H9 (cell line): ENCODE data around the gene LINGO3. TPM values are rescaled to one million over a fixed set of nuclear protein-coding genes. Genes with fewer than 3 reads are reported as not detected.

Source experiments
- DNase-seq: peaks from one replicate; pipeline ENCODE4 v3.0.0-alpha.2; 2017
- H2AFZ ChIP-seq: one replicate; pipeline ENCODE4 v1.6.1; 2013; ENCODE audit warnings: mild to moderate bottlenecking, low read length, control low read depth, moderate library complexity
- H2AK5ac ChIP-seq: 2 replicates; pipeline ENCODE4 v1.6.1; 2013; ENCODE audit warnings: low read length, control low read depth, mixed read lengths; ENCODE audit not compliant: insufficient read length
- H2BK120ac ChIP-seq: one replicate; pipeline ENCODE4 v1.6.1; 2013; ENCODE audit warnings: low read depth, mild to moderate bottlenecking, low read length, control low read depth, inconsistent platforms; ENCODE audit not compliant: poor library complexity, severe bottlenecking
- H2BK12ac ChIP-seq: 2 replicates; pipeline ENCODE4 v1.6.1; 2013; ENCODE audit warnings: low read length, control low read depth, mixed read lengths, low read depth; ENCODE audit not compliant: insufficient read length
- H2BK15ac ChIP-seq: 2 replicates; pipeline ENCODE4 v1.6.1; 2013; ENCODE audit warnings: low read depth, low read length, control low read depth
- H2BK20ac ChIP-seq: one replicate; pipeline ENCODE4 v1.6.1; 2013; ENCODE audit warnings: low read depth, mild to moderate bottlenecking, low read length, control low read depth, inconsistent platforms; ENCODE audit not compliant: poor library complexity, severe bottlenecking
- H2BK5ac ChIP-seq: 2 replicates; pipeline ENCODE4 v1.6.1; 2013; ENCODE audit warnings: low read length, control low read depth, mixed read lengths; ENCODE audit not compliant: insufficient read length
- H3K14ac ChIP-seq: 2 replicates; pipeline ENCODE4 v1.6.1; 2013; ENCODE audit warnings: low read length, control low read depth; ENCODE audit not compliant: insufficient read depth
- H3K18ac ChIP-seq: 2 replicates; pipeline ENCODE4 v1.6.1; 2013; ENCODE audit warnings: low read depth, mild to moderate bottlenecking, mixed read lengths, low read length, control low read depth; ENCODE audit not compliant: insufficient read length
- H3K23ac ChIP-seq: 2 replicates; pipeline ENCODE4 v1.6.1; 2013; ENCODE audit warnings: low read length, control low read depth, mixed read lengths, low read depth; ENCODE audit not compliant: insufficient read length
- H3K23me2 ChIP-seq: 2 replicates; pipeline ENCODE4 v1.6.1; 2013; ENCODE audit warnings: low read depth, mild to moderate bottlenecking, mixed read lengths, low read length, control low read depth; ENCODE audit not compliant: insufficient read length, poor library complexity, severe bottlenecking
- H3K27ac ChIP-seq: 2 replicates; pipeline ENCODE4 v1.5.1; 2013; ENCODE audit warnings: low read length, control low read depth, mixed read lengths, low read depth; ENCODE audit not compliant: insufficient read length
- H3K27me3 ChIP-seq: 2 replicates; pipeline ENCODE4 v1.6.1; 2013; ENCODE audit warnings: low read length, control low read depth, inconsistent platforms; ENCODE audit not compliant: insufficient read depth
- H3K4ac ChIP-seq: 2 replicates; pipeline ENCODE4 v1.6.1; 2013; ENCODE audit warnings: low read depth, mild to moderate bottlenecking, control low read depth, inconsistent platforms, low read length, moderate library complexity
- H3K4me1 ChIP-seq: 2 replicates; pipeline ENCODE4 v1.6.1; 2013; ENCODE audit warnings: low read length, control low read depth, inconsistent platforms; ENCODE audit not compliant: insufficient read depth
- H3K4me2 ChIP-seq: 2 replicates; pipeline ENCODE4 v1.6.1; 2013; ENCODE audit warnings: low read length, control low read depth, mixed read lengths; ENCODE audit not compliant: insufficient read length, insufficient read depth
- H3K56ac ChIP-seq: 2 replicates; pipeline ENCODE4 v1.6.1; 2013; ENCODE audit warnings: low read depth, mild to moderate bottlenecking, mixed read lengths, low read length, control low read depth; ENCODE audit not compliant: insufficient read length
- H3K79me1 ChIP-seq: 2 replicates; pipeline ENCODE4 v1.6.1; 2013; ENCODE audit warnings: low read depth, mild to moderate bottlenecking, moderate library complexity, low read length, control low read depth, inconsistent platforms; ENCODE audit not compliant: insufficient read depth, poor library complexity, severe bottlenecking
- H3K79me2 ChIP-seq: 2 replicates; pipeline ENCODE4 v1.6.1; 2013; ENCODE audit warnings: low read length, control low read depth, inconsistent platforms; ENCODE audit not compliant: insufficient read depth
- H3K9ac ChIP-seq: 2 replicates; pipeline ENCODE4 v1.6.1; 2013; ENCODE audit warnings: low read length, control low read depth, mixed read lengths; ENCODE audit not compliant: insufficient read length; ENCODE audit errors: extremely low read depth
- H3K9me3 ChIP-seq: one replicate; pipeline ENCODE4 v1.6.1; 2013; ENCODE audit warnings: low read depth, low read length, inconsistent platforms; ENCODE audit not compliant: control insufficient read depth
- H3T11ph ChIP-seq: one replicate; pipeline ENCODE4 v1.6.1; 2013; ENCODE audit warnings: mild to moderate bottlenecking, low read length, control low read depth, inconsistent platforms
- H4K20me1 ChIP-seq: one replicate; pipeline ENCODE4 v1.6.1; 2013; ENCODE audit not compliant: control insufficient read depth, insufficient read length, insufficient read depth
- H4K5ac ChIP-seq: 2 replicates; pipeline ENCODE4 v1.6.1; 2013; ENCODE audit warnings: low read depth, mild to moderate bottlenecking, mixed read lengths, low read length, control low read depth; ENCODE audit not compliant: insufficient read length
- H4K8ac ChIP-seq: replicated peaks from 2 replicates; pipeline ENCODE4 v1.6.1; 2013; ENCODE audit warnings: low read length, control low read depth, mixed read lengths, low read depth; ENCODE audit not compliant: insufficient read length
- H4K91ac ChIP-seq: 2 replicates; pipeline ENCODE4 v1.6.1; 2013; ENCODE audit warnings: low read depth, mild to moderate bottlenecking, moderate library complexity, mixed read lengths, low read length, control low read depth; ENCODE audit not compliant: insufficient read length
- H3K27ac Mint-ChIP-seq, 3 experiments: 2 replicates in 2 of 3; 3 replicates in 1 of 3; pipeline ENCODE4 v1.8.0; 2020 to 2021; ENCODE audit warnings: mixed read lengths in 3 of 3, mild to moderate bottlenecking in 1 of 3, moderate library complexity in 1 of 3
- H3K27me3 Mint-ChIP-seq: 2 replicates; pipeline ENCODE4 v1.8.0; 2021; ENCODE audit warnings: low read depth, mild to moderate bottlenecking, moderate library complexity, mixed read lengths
- H3K36me3 Mint-ChIP-seq, 3 experiments: 2 replicates in 2 of 3; 3 replicates in 1 of 3; pipeline ENCODE4 v1.8.0; 2020 to 2021; ENCODE audit warnings: low read depth in 3 of 3, mixed read lengths in 3 of 3; ENCODE audit not compliant: insufficient read depth in 1 of 3
- H3K4me1 Mint-ChIP-seq, 2 experiments: 2 replicates each; pipeline ENCODE4 v1.8.0; 2020; ENCODE audit warnings: mixed read lengths in 2 of 2
- H3K4me3 Mint-ChIP-seq, 2 experiments: 2 replicates in 1 of 2; 3 replicates in 1 of 2; pipeline ENCODE4 v1.8.0; 2020 to 2021; ENCODE audit warnings: mild to moderate bottlenecking in 2 of 2, mixed read lengths in 2 of 2, moderate library complexity in 1 of 2
- H3K9me3 Mint-ChIP-seq, 2 experiments: 2 replicates in 1 of 2; 3 replicates in 1 of 2; pipeline ENCODE4 v1.8.0; 2020; ENCODE audit warnings: mild to moderate bottlenecking in 2 of 2, mixed read lengths in 2 of 2, moderate library complexity in 1 of 2
- WGBS: extraction: QIAGEN DNeasy Blood & Tissue Kit; methylation state at CpG from one replicate; pipeline ENCODE4 v1.1.7; 2013; ENCODE audit warnings: missing lambda C conversion rate, low lambda C conversion rate, mixed read lengths; ENCODE audit not compliant: insufficient read length; ENCODE audit errors: extremely low coverage; 5-methylcytosine and 5-hydroxymethylcytosine counted together
- total RNA-seq: library from RNA; stranded (reverse); gene quantifications from 2 replicates; pipeline ENCODE4 v1.2.1, GENCODE V29; 2021
- TF ChIP-seq, protein P1 (sequence below): fragments of 200-600 bp; sonication (generic); conservative IDR thresholded peaks from 3 replicates; pipeline ENCODE4 v1.8.0; 2021; ENCODE audit warnings: antibody characterized with exemption, mild to moderate bottlenecking

The LINGO3 gene
- total RNA-seq, 1 experiment from 2014 or later: 0.28 TPM

DNA sequence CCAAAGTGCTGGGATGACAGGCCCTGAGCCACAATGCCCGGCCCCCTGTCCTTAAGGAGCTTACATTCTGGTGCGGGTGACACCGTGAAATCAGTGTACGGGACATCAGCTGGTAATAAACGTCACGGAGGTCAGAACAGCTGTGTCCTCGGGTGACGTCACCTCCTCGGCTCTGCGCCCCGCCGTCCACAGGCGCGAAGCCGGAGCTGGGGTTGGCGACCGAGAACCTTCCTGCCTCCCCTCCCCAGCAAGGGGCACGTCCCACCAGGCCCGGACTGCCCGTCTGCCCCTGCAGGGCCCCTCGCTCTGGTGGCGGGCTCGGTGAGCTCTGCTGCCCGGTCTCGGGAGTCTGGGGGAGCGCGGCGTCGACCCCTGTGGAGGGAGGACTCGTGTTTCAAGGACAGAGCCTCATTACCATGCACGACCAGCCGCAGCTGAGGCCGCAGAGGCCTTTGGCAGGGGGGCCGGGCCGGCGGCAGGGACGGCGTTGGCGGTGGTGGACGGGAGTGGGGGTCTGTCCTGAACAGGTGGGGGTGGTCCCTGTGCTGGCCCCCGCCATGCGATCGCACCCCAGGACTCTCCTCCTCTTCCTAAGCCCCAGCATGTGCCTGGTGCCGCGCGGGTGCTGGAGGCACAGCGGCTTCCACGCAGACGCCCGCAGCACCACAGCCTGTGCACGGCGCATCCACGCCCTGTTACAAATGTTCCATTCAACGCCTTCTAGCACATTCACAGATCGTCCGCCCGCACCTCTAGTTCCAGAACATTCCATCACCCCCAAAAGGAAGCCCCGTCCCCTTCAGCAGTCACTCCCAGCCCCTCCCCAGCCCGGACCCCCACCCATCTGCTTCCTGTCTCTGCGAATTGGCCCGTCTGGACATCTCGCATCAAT, 5.4 kb downstream of the LINGO3 start:
- no peak overlapping the region for H3K56ac ChIP-seq
- Mint-ChIP-seq H3K4me3 (peak overlapping the region in 1 of 2 experiments; percentile 60; a peak in 3 of 5 replicates), H3K4me1 (peaks cover 5 to 19% of the 10 kb centered on the region in 2 experiments), H3K27ac (no peak overlapping the region), H3K9me3 (peaks cover 0 to 4% of the 10 kb centered on the region in 2 experiments; a peak in 1 of 5 replicates), H3K27me3 (peaks cover 65% of the 10 kb centered on the region), H3K36me3 (peaks cover 0 to 4% (median 0%) of the 10 kb centered on the region in 3 experiments; a peak in 3 of 7 replicates)
- no peaks in the 10 kb centered on the region for H3K23me2 ChIP-seq
- H3K23ac ChIP-seq: no peak overlapping the region
- H3K9me3 ChIP-seq: no peaks in the 10 kb centered on the region
- H4K8ac ChIP-seq: no peak overlapping the region
- H2BK120ac ChIP-seq: no peak overlapping the region
- DNase-seq: peak; percentile 71
- H3T11ph ChIP-seq: no peak overlapping the region
- H3K4me1 ChIP-seq: no peaks in the 10 kb centered on the region
- H4K5ac ChIP-seq: no peak overlapping the region
- H4K20me1 ChIP-seq: no peaks in the 10 kb centered on the region
- no CpG with 5 or more reads among the region's 62 CpGs for WGBS
- no peak overlapping the region for H2BK15ac ChIP-seq
- no peak overlapping the region for H2BK5ac ChIP-seq
- no peak overlapping the region for H3K4ac ChIP-seq
- no peaks in the 10 kb centered on the region for H3K79me1 ChIP-seq
- peak overlapping the region; percentile 25; the same call in 1 of the 2 replicates for H3K14ac ChIP-seq
- no peak overlapping the region for H3K27ac ChIP-seq
- no peaks in the 10 kb centered on the region for H3K79me2 ChIP-seq
- no peak overlapping the region for H4K91ac ChIP-seq
- no peak overlapping the region for H3K4me2 ChIP-seq
- H2BK20ac ChIP-seq: no peak overlapping the region
- no peak overlapping the region for H2AK5ac ChIP-seq
- no peak overlapping the region for H3K18ac ChIP-seq
- no peak overlapping the region for H2AFZ ChIP-seq
- H3K9ac ChIP-seq: no peak overlapping the region
- TF ChIP-seq, protein P1, sequence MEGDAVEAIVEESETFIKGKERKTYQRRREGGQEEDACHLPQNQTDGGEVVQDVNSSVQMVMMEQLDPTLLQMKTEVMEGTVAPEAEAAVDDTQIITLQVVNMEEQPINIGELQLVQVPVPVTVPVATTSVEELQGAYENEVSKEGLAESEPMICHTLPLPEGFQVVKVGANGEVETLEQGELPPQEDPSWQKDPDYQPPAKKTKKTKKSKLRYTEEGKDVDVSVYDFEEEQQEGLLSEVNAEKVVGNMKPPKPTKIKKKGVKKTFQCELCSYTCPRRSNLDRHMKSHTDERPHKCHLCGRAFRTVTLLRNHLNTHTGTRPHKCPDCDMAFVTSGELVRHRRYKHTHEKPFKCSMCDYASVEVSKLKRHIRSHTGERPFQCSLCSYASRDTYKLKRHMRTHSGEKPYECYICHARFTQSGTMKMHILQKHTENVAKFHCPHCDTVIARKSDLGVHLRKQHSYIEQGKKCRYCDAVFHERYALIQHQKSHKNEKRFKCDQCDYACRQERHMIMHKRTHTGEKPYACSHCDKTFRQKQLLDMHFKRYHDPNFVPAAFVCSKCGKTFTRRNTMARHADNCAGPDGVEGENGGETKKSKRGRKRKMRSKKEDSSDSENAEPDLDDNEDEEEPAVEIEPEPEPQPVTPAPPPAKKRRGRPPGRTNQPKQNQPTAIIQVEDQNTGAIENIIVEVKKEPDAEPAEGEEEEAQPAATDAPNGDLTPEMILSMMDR: no peak
- no peak overlapping the region for H2BK12ac ChIP-seq
- H3K27me3 ChIP-seq: no peaks in the 10 kb centered on the region
